ENCODE results near the gene TSHZ2. TPM values are rescaled to one million over a fixed set of nuclear protein-coding genes. Genes with fewer than 3 reads are reported as not detected.

TSHZ2 gene
- total RNA-seq, 1 experiment from 2014 or later: 2.3 TPM

DNA sequence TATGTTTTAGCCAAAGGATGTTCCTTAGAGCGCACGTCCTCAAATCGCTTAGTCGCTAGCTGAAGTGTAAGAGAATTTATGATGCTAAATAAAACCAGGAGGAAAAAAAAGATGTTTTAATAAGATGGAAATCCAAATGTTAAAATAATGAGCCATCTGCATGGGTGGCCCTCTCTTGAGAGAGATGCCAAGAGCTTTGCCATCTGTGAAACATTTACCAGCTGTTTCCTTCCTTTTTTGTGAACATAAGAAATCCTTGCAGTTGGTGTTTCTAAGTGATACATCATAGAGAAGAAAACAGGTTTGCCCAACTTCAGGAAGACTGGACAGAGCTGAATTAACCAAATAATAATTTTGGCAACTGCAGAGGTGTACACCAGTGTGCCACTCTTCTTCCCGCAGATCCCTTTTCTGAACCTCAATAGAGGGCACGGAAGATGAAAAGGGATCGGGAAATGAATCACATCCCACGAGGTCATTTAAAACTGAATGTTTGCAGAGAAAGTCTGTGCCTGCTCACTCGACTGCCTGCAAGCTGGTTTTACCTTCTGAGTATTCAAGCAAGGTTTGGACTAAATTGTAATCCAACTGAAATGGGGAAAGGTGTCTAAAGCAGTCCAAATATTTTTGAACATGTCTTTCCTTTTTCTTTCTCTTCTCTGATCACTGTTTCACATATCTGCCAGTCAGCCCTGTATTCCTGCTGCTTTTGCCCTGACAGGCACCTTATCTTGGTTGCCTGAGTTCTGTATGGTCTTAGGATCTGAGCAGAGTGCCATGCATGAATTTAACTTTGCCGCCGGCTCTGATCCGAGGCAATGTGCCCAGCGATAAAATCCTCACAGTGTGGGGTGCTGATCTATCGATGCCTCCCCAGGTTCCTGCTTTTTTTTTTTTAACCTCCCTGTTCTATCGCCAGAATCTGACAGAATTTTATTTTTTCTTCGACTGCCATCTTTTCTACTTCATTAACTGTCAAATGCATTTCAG lies 35.5 kb upstream of the TSHZ2 start:
- POLR2A ChIA-PET: interaction anchor here (0.7 kb wide), 1 partner anchor 12 kb away, joined by 3 read pairs; no protein-coding TSS in a partner anchor
- intact Hi-C loops (cut with micrococcal nuclease): no loop called here
- CTCF ChIA-PET: interaction anchor here (0.7 to 0.9 kb wide), 3 partner anchors 11 to 213 kb away, joined by 3 read pairs; no protein-coding TSS in a partner anchor
- TF ChIP-seq CTCF (IDR thresholded peaks at IDR 0.05; ENCODE audit: unreplicated experiment): no peak
- no peak overlapping the region for H3K27ac Mint-ChIP-seq (ENCODE audit: low read depth, unreplicated experiment)
- H3K4me3 Mint-ChIP-seq (ENCODE audit: unreplicated experiment): no peak overlapping the region
- no peaks in the 10 kb centered on the region for H3K36me3 Mint-ChIP-seq (ENCODE audit: insufficient read depth, unreplicated experiment)
- peaks cover 8% of the 10 kb centered on the region for H3K27me3 Mint-ChIP-seq (ENCODE audit: insufficient read depth, unreplicated experiment)
- no peaks in the 10 kb centered on the region for H3K9me3 Mint-ChIP-seq (ENCODE audit: unreplicated experiment)
- peaks cover 6% of the 10 kb centered on the region for H3K4me1 Mint-ChIP-seq (ENCODE audit: insufficient read depth, unreplicated experiment)
- BruUV-seq (replicated peaks): no TSS peak
- DNase-seq (ENCODE audit: unreplicated experiment): no peak

GRCh38 chr20:52937591-52938100 lies 34.5 kb upstream of the TSHZ2 start:
- intact Hi-C loops (cut with micrococcal nuclease): no loop called here
- ChIA-PET CTCF (interaction anchor here (0.7 to 0.9 kb wide), 2 partner anchors 38 to 212 kb away, joined by 3 read pairs; no protein-coding TSS in a partner anchor), POLR2A (interaction anchor here (0.9 kb wide), 1 partner anchor 11 kb away, joined by 6 read pairs; no protein-coding TSS in a partner anchor)
- no peak for TF ChIP-seq CTCF (IDR thresholded peaks at IDR 0.05; ENCODE audit: unreplicated experiment)
- H3K36me3 Mint-ChIP-seq (ENCODE audit: insufficient read depth, unreplicated experiment): no peaks in the 10 kb centered on the region
- no peak for DNase-seq (ENCODE audit: unreplicated experiment)
- no peak overlapping the region for H3K4me3 Mint-ChIP-seq (ENCODE audit: unreplicated experiment)
- no peak overlapping the region for H3K27ac Mint-ChIP-seq (ENCODE audit: low read depth, unreplicated experiment)
- H3K27me3 Mint-ChIP-seq (ENCODE audit: insufficient read depth, unreplicated experiment): peaks cover 8% of the 10 kb centered on the region
- H3K4me1 Mint-ChIP-seq (ENCODE audit: insufficient read depth, unreplicated experiment): peaks cover 8% of the 10 kb centered on the region
- no peaks in the 10 kb centered on the region for H3K9me3 Mint-ChIP-seq (ENCODE audit: unreplicated experiment)
- no TSS peak for BruUV-seq (replicated peaks)

DNA sequence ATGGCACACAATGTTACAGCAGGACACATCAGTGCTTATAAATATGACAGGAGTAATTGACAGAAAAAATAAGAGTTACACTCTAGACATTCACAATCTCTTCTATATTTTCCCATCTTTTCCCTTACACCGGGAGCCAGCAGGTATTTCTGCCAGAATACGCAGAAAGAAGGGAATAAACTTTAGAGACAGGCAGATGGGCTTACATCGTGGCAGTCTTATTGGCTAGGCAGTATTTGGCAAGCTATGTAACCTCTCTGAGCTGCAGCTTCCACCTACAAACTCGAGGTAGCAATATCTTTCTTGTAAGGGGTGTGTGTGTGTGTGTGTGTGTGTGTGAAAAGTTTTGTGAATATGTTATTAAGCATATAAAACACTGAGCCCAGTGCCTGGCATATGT lies 33.0 kb upstream of the TSHZ2 start:
- Mint-ChIP-seq H3K4me1 (ENCODE audit: insufficient read depth, unreplicated experiment) (peaks cover 23% of the 10 kb centered on the region), H3K4me3 (ENCODE audit: unreplicated experiment) (no peak overlapping the region), H3K27me3 (ENCODE audit: insufficient read depth, unreplicated experiment) (peaks cover 8% of the 10 kb centered on the region), H3K27ac (ENCODE audit: low read depth, unreplicated experiment) (no peak overlapping the region), H3K36me3 (ENCODE audit: insufficient read depth, unreplicated experiment) (no peaks in the 10 kb centered on the region), H3K9me3 (ENCODE audit: unreplicated experiment) (no peaks in the 10 kb centered on the region)
- TF ChIP-seq CTCF (IDR thresholded peaks at IDR 0.05; ENCODE audit: unreplicated experiment): no peak
- BruUV-seq (replicated peaks): no TSS peak
- CTCF ChIA-PET: interaction anchor here (0.7 kb wide), 1 partner anchor 278 kb away, joined by 3 read pairs; no protein-coding TSS in a partner anchor
- DNase-seq (ENCODE audit: unreplicated experiment): no peak
- intact Hi-C loops (cut with micrococcal nuclease): no loop called here
- POLR2A ChIA-PET: interaction anchor here (1.4 kb wide), 1 partner anchor 14 kb away, joined by 3 read pairs; no protein-coding TSS in a partner anchor

DNA sequence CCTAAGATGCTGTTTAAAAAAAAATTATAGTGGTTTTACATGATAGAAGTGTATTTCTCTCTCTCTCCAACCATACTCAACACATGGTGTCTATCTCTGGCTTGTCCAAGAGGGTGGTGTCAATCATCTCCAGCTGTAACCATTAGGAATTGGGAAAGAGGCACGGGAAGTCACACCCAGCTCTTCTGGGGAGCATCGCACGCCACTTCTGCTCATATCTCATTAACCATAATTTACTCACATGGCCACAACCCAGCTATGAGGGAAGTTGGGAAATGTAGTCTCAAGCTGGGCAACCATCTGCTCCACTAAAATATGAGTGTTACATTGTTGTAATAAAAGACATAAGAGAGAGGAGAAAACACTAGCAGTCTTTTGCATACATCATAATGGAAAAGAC lies 30.4 kb upstream of the TSHZ2 start:
- intact Hi-C loops (cut with micrococcal nuclease): loop anchor here (2.0 kb wide), 1 partner anchor 31 kb away; the partner anchor contains the start of gene TSHZ2
- CTCF ChIA-PET: interaction anchor here (0.6 to 0.9 kb wide), 7 partner anchors 12 to 275 kb away, joined by 3 to 4 read pairs (median 4); no protein-coding TSS in a partner anchor
- Mint-ChIP-seq H3K27ac (ENCODE audit: low read depth, unreplicated experiment) (peak overlapping the region; percentile 70), H3K4me3 (ENCODE audit: unreplicated experiment) (no peak overlapping the region), H3K27me3 (ENCODE audit: insufficient read depth, unreplicated experiment) (peaks cover 6% of the 10 kb centered on the region), H3K4me1 (ENCODE audit: insufficient read depth, unreplicated experiment) (peaks cover 38% of the 10 kb centered on the region), H3K9me3 (ENCODE audit: unreplicated experiment) (no peaks in the 10 kb centered on the region), H3K36me3 (ENCODE audit: insufficient read depth, unreplicated experiment) (no peaks in the 10 kb centered on the region)
- BruUV-seq (replicated peaks): no TSS peak
- DNase-seq (ENCODE audit: unreplicated experiment): peak; percentile 79
- POLR2A ChIA-PET: interaction anchor here (0.6 to 3.5 kb wide), 8 partner anchors 15 to 957 kb away, joined by 3 to 30 read pairs (median 7); no protein-coding TSS in a partner anchor
- TF ChIP-seq CTCF (IDR thresholded peaks at IDR 0.05; ENCODE audit: unreplicated experiment): no peak
